GM19025 (cell line): Measurements from ENCODE around the gene ZNF555.
"Not testable (repeated sequence)": the region's sequence is repeated elsewhere in the genome, so short reads cannot be mapped to it uniquely, and the experiment has no call there.

Source experiments
- ATAC-seq: cut with Tn5 transposase; IDR thresholded peaks from one replicate; pipeline ENCODE4 v1.9.1; 2021; ENCODE audit warnings: mild to moderate bottlenecking, low read depth, moderate library complexity; ENCODE audit not compliant: unreplicated experiment

The ZNF555 gene

DNA sequence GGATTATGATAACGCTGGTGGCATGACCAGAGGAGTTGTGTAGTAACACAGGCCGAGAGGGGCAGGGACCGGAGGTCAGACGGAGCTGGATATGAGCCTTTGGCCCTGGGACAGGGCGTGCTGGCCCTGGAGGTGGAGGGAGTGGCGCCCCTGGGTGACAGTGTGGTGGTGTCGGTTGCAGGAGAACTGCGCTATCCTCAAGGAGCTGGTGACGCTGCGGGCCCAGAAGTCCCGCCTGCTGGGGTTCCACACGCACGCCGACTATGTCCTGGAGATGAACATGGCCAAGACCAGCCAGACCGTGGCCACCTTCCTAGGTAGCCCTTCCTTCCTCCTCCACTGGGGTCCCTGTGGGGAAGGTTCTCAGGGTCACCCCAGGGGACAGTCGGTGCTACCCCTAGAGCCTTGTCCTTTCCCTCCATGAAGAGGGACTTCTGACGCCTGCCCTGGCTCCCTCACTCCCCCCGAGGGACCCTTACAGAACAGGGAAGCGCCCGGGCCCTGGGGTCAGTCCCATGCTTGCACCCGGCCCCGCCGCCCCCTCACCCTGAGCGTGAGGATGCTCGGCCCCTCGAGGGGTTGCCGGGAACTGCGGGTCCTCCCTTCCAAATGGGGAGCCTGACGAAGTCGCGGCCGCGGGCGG, 34.4 kb upstream of the ZNF555 start:
- ATAC-seq, result no peak

DNA sequence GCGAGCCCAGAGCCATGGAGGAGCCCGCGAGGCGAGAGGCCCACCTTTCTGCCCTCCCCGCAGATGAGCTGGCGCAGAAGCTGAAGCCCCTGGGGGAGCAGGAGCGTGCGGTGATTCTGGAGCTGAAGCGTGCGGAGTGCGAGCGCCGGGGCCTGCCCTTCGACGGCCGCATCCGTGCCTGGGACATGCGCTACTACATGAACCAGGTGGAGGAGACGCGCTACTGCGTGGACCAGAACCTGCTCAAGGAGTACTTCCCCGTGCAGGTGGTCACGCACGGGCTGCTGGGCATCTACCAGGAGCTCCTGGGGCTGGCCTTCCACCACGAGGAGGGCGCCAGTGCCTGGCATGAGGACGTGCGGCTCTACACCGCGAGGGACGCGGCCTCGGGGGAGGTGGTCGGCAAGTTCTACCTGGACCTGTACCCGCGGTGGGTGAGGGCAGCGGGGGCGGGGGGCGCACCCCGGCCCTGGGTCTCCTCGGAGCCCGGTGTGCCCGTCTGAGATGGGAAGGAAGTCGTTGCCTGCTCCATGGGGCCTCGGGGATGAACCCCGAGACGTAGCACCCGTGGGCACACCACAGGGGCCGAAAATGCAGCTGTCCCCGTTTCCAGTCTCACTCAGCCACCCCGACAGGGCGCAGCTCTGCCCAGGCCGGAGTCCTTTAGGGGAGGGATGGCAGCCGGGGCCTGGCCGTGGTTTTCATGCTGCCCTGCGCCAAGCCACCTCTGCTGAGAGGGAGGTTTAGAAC, 33.7 kb upstream of the ZNF555 start:
- no peak for ATAC-seq

DNA sequence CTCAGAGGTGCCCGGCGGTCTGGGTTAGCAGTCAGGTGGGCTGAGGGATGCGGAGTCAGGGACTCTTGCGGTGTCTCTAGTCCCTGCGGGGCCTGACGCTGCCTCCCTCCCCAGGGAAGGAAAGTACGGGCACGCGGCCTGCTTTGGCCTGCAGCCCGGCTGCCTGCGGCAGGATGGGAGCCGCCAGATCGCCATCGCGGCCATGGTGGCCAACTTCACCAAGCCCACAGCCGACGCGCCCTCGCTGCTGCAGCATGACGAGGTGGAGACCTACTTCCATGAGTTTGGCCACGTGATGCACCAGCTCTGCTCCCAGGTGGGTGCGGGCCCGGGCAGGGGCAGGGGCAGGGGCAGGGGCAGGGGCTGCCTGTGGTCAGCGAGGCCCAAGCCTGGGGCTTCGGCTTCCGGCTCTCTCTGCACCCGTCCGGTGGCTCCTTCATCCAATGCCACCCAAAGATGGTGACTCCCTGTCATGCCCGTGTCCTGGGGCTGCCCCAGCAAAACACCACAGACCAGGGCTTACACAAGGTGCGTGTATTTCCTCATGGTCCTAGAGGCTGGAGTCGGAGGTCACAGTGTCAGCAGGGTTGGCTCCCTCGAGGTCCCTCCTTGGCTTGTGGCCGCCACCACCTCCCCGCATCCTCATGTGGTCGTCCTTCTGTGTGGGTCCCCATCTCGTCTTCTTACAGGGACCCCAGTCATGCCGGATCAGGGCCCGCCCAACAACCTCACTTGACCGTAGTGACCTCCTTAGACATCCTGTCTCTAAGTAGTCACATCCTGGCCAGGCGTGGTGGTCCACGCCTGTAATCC, 32.9 kb upstream of the ZNF555 start:
- ATAC-seq, result no peak

DNA sequence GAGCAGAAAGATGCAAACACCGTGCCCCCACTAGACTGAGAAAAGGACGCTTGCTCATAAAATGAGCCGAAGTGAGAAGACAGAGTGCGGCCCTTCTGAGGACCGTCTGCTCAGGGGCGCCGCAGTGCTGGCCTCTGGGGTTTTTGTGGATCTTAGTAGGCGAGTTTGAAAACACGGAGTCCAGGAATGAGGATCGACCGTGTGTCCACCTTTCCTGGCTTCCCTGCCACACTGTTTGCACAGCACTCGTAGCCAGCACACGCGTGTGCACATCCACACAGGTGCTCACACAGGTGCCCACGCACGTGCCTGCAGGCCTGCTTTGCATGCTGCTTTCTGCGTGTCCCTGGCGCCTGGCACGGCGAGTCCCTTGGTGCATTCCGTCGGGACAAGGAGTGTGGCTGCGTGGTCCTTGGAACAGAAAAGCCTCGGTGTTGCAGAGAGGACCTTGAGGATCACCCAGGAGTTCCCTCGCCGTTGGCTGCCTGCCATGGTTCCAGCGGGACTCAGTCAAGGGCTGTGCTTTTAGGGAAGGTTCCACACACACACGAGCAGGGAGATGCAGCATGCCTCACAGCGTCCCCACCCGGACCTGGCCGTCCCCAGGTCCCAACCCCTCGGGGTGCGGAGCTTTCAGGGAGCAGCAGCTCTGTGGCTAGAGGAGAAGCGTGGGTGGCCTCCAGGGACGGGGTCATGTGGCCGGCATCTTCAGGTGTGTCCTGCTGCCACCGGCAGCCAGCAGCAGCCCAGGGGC, 31.7 kb upstream of the ZNF555 start:
- ATAC-seq, result no peak

DNA sequence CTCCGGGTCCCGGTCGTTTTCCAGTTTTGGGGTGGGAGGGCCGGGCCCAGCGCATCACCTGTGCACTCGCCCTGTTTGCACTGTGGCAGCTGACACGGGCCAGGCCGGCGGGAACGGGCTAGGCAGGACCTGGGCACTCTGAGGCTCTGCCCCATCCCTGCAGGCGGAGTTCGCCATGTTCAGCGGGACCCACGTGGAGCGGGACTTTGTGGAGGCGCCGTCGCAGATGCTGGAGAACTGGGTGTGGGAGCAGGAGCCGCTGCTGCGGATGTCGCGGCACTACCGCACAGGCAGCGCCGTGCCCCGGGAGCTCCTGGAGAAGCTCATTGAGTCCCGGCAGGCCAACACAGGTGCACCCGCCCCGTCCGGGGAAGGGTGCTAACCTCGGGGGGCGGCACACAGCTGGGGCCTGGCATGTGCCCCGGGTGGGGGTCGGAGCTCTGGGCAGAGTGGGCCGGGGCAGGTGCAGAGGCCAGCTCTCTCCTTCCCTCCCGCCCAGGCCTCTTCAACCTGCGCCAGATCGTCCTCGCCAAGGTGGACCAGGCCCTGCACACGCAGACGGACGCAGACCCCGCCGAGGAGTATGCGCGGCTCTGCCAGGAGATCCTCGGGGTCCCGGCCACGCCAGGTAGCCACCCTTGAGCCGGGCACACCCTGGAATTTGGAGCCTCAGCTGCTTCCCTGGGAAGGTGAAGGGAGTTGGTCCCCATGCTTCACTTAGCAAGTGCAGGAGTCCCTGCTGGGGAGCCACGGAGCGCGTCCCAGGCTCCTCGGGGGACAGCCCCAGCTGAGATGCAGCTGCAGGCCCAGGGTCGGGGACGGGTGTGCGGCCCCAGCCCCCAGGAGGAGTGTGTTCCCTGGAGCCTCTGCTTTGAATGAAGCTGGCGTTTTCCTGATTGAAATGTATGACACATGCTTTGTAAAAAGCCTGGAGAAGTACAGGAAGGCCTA, 30.9 kb upstream of the ZNF555 start:
- no peak for ATAC-seq

DNA sequence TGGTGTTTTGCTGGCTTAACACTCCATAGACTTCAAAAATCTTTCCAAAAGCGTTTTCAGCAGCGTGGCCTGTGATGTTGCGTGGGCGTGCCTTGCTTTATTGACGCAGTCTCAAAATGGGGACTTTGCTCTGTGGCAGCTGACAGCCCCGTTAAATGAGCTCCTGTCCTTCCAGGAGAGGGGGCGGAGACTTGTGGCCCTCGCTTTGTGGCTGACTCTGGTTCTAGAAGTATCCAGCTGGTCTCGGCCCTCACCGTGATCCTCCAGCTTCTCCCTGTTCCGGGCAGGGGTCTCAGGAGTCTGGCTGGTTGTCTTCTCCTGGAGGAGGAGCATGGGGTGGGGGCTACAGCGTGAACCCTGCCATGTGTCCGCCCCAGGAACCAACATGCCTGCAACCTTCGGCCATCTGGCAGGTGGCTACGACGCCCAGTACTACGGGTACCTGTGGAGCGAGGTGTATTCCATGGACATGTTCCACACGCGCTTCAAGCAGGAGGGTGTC, 30.0 kb upstream of the ZNF555 start:
- no peak for ATAC-seq

DNA sequence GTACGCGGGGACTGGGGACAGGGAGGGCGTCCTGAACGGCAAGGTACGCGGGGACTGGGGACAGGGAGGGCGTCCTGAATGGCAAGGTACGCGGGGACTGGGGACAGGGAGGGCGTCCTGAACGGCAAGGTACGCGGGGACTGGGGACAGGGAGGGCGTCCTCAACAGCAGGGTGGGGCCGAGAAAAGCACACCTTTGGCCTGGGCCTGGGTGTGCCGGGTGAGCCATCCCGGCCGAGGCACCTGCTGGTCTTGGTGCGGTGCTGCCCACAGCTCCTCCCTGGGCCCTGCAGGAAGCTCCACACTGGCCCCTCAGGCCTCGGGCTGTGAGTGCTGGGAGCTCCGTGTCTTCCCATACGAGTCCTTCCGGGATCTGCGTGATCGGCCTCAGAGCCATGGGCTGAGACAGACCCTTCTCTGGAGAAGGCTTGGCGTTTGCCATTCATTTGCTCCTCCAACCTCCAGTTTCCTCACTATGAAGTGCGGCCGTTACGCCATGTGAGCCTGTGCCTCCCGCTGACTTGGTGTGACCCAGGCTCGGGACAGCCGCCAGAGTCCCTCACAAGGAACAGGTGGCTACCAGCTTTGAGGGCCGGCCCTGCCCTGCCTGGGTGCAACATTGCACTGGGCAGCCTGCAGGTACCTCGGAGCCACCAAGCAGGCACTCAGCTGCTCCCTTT, 29.4 kb upstream of the ZNF555 start:
- ATAC-seq, result no peak

DNA sequence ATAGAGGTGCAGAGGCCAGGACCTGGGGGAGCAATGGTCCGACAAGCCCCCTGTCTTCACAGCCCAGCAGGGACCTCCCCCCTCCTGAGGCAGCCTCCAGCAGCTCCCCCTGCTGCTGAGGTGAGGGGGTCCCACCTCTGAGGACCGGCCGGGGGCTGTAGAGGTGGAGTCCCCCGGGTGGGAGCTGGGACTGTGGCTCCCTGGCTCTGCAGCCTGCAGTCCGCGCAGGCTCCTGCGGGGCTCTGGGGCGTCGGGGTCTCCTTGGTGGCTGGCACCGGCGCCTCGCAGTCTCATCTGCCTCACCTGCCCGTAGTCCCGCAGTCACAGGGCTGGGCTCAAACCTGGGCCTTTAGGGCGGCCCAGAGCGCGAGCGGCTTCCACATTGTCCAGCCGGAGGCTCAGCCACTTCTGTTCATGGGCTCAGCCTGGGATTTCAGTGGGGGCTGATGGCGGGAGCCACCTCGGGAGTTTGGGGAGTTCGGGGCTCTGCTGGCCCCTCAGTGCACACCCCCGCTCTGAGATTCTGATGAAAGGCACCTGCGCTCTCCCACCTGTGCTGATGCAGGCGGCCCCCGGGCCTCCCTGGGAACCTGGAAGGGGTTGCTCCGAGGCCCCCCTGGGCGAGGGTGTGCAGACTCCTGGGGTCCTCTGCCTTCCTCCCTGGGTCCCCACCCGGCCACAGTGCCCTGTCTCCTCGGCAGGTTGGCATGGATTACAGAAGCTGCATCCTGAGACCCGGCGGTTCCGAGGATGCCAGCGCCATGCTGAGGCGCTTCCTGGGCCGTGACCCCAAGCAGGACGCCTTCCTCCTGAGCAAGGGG, 28.7 kb upstream of the ZNF555 start:
- ATAC-seq, result no peak

DNA sequence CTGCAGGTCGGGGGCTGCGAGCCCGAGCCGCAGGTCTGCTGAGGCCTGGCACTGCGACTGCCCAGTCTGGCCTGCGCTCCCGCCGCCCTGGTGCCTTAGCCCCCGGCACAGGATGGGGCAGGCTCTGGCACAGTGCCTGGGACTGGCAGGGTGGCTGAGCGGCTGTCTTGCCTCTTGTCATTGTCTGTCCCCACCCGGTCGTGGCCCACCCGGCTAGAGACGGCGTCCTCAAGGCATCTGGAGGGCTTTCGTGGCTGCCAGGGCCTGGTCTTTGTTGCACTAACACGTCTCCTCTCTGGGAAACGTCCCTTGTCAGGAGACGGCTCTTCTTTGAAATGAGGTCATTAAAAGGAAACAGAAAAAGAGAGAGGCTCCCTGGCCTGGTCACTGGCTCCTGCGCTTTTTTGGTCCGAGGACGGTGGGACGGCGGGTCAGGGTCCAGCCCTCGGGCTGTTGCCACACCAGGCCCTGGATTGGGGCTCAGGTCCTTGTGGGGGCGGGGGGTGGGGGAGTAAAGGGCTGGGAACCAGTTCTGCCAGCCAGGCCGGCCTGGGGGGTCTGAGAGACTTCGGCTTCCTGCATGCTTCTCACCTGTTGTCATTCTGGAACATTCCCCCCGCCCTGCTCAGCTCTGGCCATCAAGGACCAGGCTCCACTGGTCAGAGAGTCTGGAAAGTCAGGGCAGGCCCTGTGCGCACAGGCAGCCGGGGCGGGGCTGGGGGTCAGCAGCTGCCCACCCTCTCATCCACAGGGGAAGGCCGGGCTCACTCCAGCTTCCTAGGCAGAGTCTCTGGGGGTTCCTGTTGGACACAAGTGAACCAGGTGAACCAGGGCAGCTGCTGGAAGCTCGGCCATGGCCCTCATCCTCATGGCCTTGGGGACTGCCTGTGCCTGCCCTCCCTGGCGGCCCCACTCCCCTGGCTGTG, 27.8 kb upstream of the ZNF555 start:
- ATAC-seq, result no peak

DNA sequence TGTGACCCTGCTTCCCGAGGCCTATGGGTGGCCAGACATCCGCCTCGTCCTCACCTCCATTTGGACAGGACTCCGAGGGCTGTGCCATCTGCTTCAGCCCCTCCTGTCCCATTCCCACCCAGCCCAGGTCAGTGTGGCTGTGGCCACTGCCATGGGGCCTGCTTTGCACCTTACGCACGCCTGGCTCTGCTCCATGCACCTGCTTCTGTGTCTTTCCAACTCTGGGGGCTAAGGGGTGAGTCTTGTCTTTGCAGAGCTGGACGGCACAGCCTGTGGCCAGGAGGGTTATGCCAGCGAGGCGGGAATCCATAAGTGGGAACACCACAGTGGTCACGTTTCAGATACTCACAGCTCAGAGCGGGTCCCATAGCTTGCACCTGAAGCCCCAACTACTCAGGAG, 26.8 kb upstream of the ZNF555 start:
- ATAC-seq, result no peak

DNA sequence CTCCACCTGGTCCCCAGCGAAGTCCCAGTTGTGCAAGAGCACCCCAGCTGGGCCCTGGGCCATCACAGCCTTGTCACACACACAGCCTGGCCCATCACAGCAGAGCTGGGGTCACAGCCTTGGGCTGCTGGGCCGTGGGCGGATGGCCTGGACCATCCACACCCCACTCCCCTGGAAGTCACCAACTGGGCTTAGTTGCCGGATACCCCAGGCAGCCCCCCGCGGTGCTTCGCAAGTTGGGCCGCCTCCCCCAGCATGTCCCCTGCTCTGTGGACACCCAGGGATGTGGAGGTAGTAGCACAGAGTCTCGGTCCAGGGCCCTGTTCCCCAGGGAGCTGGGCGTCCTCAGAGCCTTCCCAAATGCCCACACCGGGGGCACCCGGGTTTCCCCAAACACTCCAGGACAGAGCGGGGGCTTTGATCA, 26.1 kb upstream of the ZNF555 start:
- ATAC-seq, result no peak

DNA sequence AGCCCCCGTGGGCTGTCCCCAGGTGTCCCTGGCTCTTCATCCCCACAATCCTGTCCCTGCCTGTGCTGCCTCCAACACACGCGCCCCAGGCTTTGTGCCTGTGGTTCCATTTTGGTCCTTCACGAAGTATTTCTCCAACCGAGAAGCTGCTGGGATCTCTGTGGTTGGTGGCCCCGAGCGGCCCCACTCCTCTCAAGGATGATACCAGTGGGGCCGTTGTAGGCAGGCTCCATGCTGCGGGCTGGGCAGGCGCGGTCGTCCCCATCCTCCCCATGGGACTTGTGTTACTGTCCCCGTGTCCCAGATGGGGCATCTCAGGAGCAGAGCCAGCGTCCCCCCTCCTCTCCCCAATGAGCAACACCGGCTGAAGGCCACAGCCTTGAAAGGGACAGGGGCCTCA, 25.4 kb upstream of the ZNF555 start:
- no peak for ATAC-seq

DNA sequence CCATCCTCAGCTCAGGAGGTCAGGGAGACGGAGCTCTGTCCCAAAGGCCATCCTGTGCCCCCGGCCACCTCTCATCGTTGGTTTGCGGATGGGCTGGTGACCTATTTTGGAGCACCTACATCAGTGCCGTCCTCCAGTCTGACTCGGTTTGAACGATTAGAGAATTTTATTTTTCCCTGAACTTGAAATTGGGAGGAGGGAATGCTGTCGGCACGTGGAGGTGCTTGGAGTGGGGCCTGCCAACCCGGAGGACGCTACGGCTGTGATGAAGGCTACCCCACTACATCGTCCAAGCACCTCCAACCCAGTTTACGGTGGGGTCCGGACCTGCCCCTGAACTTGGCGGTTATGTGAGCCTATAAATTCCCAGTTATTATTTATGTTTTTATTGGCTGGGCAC, 24.6 kb upstream of the ZNF555 start:
- no peak for ATAC-seq

DNA sequence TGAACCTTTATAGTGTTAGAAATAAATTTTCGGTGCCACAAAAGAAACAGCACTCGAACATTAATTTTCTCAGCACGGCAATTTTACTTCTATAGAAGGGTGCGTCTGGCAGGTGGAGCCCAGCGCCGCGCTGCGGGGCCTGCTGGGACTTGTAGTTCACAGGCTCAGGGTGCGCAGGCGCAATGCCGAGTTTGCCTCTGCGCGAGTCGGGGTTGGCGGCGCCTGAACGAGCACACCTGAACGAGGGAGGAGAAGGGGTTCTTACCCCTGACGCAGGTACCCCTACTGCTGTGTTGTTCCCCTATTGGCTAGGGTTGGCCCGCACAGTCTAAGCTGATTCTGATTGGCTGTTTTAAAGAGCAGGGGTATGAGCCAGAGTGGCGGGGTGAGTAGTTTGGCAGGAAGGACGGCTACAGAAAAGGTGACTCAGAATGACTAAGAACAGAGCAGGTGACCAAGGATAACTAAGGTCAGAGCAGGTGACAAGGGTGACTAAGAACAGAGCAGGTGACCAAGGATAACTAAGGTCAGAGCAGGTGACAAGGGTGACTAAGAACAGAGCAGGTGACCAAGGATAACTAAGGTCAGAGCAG, 23.9 kb upstream of the ZNF555 start:
- ATAC-seq, result not testable (repeated sequence)

DNA sequence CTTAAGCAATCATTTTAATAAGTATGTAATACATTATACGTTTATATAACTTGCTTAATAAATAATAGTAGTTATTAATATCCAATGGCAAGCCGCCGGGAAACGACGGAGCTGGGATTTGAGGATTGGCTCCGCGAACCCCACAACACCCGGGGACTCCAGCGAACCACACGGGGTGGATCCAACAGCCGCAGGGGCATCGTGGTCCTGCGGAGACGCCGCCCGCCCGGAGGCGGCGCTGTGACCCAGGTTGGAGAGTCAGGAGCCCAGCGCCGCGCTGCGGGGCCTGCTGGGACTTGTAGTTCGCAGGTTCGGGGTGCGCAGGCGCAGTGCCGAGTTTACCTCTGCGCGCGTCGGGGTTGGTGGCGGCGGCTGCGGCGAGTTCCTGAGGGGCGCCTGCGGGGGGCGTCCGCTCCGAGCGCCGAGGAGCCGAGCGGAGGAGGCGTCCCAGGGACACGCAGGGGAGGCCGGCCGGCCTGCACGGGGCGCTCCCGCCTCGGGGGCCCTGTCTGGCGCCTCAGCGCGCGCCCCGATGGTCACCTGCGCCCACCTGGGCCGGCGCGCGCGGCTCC, 21.6 kb upstream of the ZNF555 start, which contains the start of gene ZNF554:
Gene ZNF554, plus strand, starts transcription at position 329 of the 572 bp plus-strand sequence. Its CDS starts 204 bp downstream, at position 533.
- peak; percentile 91 for ATAC-seq

DNA sequence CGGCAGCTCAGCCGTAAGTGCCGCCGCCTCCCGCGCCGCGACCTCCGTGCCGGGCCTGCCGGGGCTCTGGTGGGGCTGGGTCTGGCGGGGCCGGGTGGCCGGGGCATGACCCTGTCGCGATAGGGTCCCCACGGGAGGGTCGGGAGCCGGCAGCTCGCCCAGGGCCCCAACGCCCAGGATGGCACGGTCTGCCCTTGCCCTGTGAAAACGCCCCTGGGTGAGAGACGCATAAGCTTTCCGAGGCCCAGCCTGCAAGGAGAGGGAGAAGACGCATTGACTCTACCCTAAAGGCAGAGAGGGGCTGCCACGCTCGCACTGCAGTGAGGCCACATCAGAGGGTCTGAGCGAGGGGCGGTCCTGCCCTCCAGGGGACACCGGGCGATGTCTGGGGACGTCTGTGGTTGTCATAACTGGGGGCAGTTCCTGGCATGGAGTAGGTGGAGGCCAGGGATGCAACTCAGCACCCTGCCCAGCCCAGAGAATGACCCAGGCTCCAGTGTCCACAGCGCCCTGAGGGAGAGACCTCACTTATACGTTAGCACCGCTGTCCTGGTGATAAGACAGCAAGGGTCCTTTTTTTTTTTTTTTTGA, 21.1 kb upstream of the ZNF555 start:
- ATAC-seq, result no peak
